Smooth muscle cell of trachea (primary cell): ENCODE measurements around the gene CAMK1G. TPM values are rescaled to one million over a fixed set of nuclear protein-coding genes. Genes with fewer than 3 reads are reported as not detected.

Experiments
- total RNA-seq: library from RNA; depleted of rRNA; stranded (reverse); fragments of >200 nt; gene quantifications from 2 replicates; pipeline ENCODE4 v1.2.1, GENCODE V29; 2014

Gene CAMK1G
- 0.50 and 2.2 TPM in 2 replicates for total RNA-seq

GRCh38 chr1:209583408-209583807 lies at the start of gene CAMK1G:
Gene CAMK1G (plus strand): TSS chr1:209583714. CDS start chr1:209594984, 11,270 bp downstream.

GRCh38 chr1:209652121-209652735 lies 68.7 kb downstream of the CAMK1G start, which contains the start of gene LAMB3:
Gene LAMB3 (minus strand): TSS chr1:209652425. CDS start chr1:209650944, 1,481 bp downstream.

Other genes with a start within 250 kb of the CAMK1G start
- 25.5 and 42.8 TPM in 2 replicates for gene LAMB3, start 68.7 kb downstream of the CAMK1G start, total RNA-seq
- 17.6 and 20.8 TPM in 2 replicates for gene G0S2, start 91.7 kb downstream of the CAMK1G start, total RNA-seq
- gene HSD11B1, start 121.1 kb downstream of the CAMK1G start, total RNA-seq = 22.5 and 28.8 TPM in 2 replicates
- gene TRAF3IP3, start 172.3 kb downstream of the CAMK1G start, total RNA-seq = not detected in 2 replicates
- gene C1orf74, start 200.8 kb downstream of the CAMK1G start, total RNA-seq = 3.3 and 4.4 TPM in 2 replicates
- 1.8 and 3.6 TPM in 2 replicates for gene IRF6, start 222.4 kb downstream of the CAMK1G start, total RNA-seq
- gene UTP25, start 244.3 kb downstream of the CAMK1G start, total RNA-seq = 13.2 and 20.4 TPM in 2 replicates